B cell (primary cell): Measurements from ENCODE around the gene LAIR1. TPM values are rescaled to one million over a fixed set of nuclear protein-coding genes. Genes with fewer than 3 reads are reported as not detected.
A peak's percentile ranks its signal among the peaks of the same experiment; 100 is the strongest.

Experiments used
- ATAC-seq: fragments of 200-7000 bp; cut with Tn5 transposase; one replicate; pipeline ENCODE4 v1.10.0; 2021; ENCODE audit warnings: low read depth, mild to moderate bottlenecking, moderate number of reproducible peaks, moderate library complexity
- CTCF ChIA-PET: fragments of 350-600 bp; sonication (Branson Sonifier 250); formaldehyde crosslinking; loops from one replicate; lab custom pipeline; 2021; ENCODE audit warnings: antibody characterized with exemption, inconsistent platforms; lab: Charles Lee
- POLR2A ChIA-PET: fragments of 350-600 bp; sonication (Branson Sonifier 250); formaldehyde crosslinking; loops from one replicate; lab custom pipeline; 2021; ENCODE audit warnings: antibody characterized with exemption; lab: Charles Lee
- DNase-seq: peaks from one replicate; pipeline ENCODE4 v3.0.0; 2013
- H2AFZ ChIP-seq: 2 replicates; pipeline ENCODE4 v1.6.1; 2012; ENCODE audit warnings: mild to moderate bottlenecking, low read depth, low read length; ENCODE audit not compliant: insufficient read depth, poor library complexity, severe bottlenecking
- H3K27ac ChIP-seq, 2 donors: 1 replicate in 1 of 2; 2 replicates in 1 of 2; pipeline ENCODE4 v1.5.1; 2012 to 2013; ENCODE audit warnings: low read length in 2 of 2, mild to moderate bottlenecking in 2 of 2, moderate library complexity in 1 of 2
- H3K27me3 ChIP-seq, 4 experiments: fragments of 200-600 bp in 1 of 4; sonication (generic) in 1 of 4; replicated peaks in 1 of 4; 1 replicate in 2 of 4; 2 replicates in 2 of 4; pipeline versions ENCODE4 v1.6.1 to v1.7.0; 2013 to 2016; ENCODE audit warnings: low read length in 3 of 4, mild to moderate bottlenecking in 2 of 4, mixed read lengths in 1 of 4, moderate library complexity in 1 of 4; ENCODE audit not compliant: insufficient read depth in 4 of 4, control insufficient read depth in 3 of 4; ENCODE audit errors: control extremely low read depth in 1 of 4
- H3K36me3 ChIP-seq, 2 experiments: replicated peaks in 1 of 2; 1 replicate in 1 of 2; 2 replicates in 1 of 2; pipeline versions ENCODE4 v1.6.1 to v1.7.1; 2013; ENCODE audit warnings: low read length in 1 of 2; ENCODE audit not compliant: insufficient read depth in 2 of 2, control insufficient read depth in 1 of 2; ENCODE audit errors: control extremely low read depth in 1 of 2, extremely low read depth in 1 of 2
- H3K4me1 ChIP-seq, 2 donors: fragments of 200-600 bp in 1 of 2; sonication (generic) in 1 of 2; 1 replicate in 1 of 2; 2 replicates in 1 of 2; pipeline versions ENCODE4 v1.5.1 to v1.6.1; 2013 to 2017; ENCODE audit warnings: low read length in 2 of 2; ENCODE audit not compliant: control insufficient read depth in 2 of 2, insufficient read depth in 2 of 2
- H3K4me2 ChIP-seq: replicated peaks from 2 replicates; pipeline ENCODE3; 2012; ENCODE audit warnings: mild to moderate bottlenecking, low read depth, low read length; ENCODE audit not compliant: poor library complexity, severe bottlenecking
- H3K4me3 ChIP-seq, 5 experiments: fragments of 200-600 bp in 1 of 5; sonication (generic) in 1 of 5; 1 replicate in 3 of 5; 2 replicates in 2 of 5; pipeline versions ENCODE4 v1.5.1 to v1.7.0; 2011 to 2016; ENCODE audit warnings: low read length in 4 of 5, mild to moderate bottlenecking in 4 of 5, low read depth in 2 of 5, control low read depth in 1 of 5, moderate library complexity in 1 of 5; ENCODE audit not compliant: insufficient read depth in 1 of 5; ENCODE audit errors: control extremely low read depth in 1 of 5, extremely low read depth in 1 of 5
- H3K79me2 ChIP-seq: fragments of 200-600 bp; sonication (generic); one replicate; pipeline ENCODE4 v1.6.0; 2016; ENCODE audit warnings: low read length; ENCODE audit not compliant: control insufficient read depth, insufficient read depth
- H3K9ac ChIP-seq: fragments of 200-600 bp; sonication (generic); 2 replicates; pipeline ENCODE4 v1.6.1; 2017; ENCODE audit warnings: mild to moderate bottlenecking, low read length, moderate library complexity
- H3K9me3 ChIP-seq, 3 donors: one replicate each; pipeline versions ENCODE4 v1.6.1 to v1.7.1; 2013; ENCODE audit warnings: low read length in 2 of 3; ENCODE audit not compliant: control insufficient read depth in 2 of 3, insufficient read depth in 1 of 3; ENCODE audit errors: control extremely low read depth in 1 of 3
- H4K20me1 ChIP-seq: 2 replicates; pipeline ENCODE4 v1.6.0; 2012; ENCODE audit warnings: mild to moderate bottlenecking, low read length; ENCODE audit not compliant: insufficient read depth, control insufficient read depth, poor library complexity, severe bottlenecking
- H3K27ac Mint-ChIP-seq: one replicate; pipeline ENCODE4 v1.8.0; 2021; ENCODE audit warnings: mixed read lengths
- H3K27me3 Mint-ChIP-seq: one replicate; pipeline ENCODE4 v1.8.0; 2021; ENCODE audit warnings: mixed read lengths
- H3K4me1 Mint-ChIP-seq: one replicate; pipeline ENCODE4 v1.8.0; 2021; ENCODE audit warnings: mixed read lengths
- H3K4me3 Mint-ChIP-seq: one replicate; pipeline ENCODE4 v1.8.0; 2021; ENCODE audit warnings: mixed read lengths
- H3K9me3 Mint-ChIP-seq: one replicate; pipeline ENCODE4 v1.8.0; 2022; ENCODE audit warnings: mixed read lengths; ENCODE audit not compliant: insufficient read depth
- EZH2 ChIP-seq: IDR thresholded peaks from 2 replicates; pipeline ENCODE4 v1.6.1; 2012; ENCODE audit warnings: borderline replicate concordance, low read depth, mild to moderate bottlenecking, moderate library complexity, low read length; ENCODE audit not compliant: insufficient read depth, poor library complexity, severe bottlenecking
- WGBS: methylation state at CpG from one replicate; pipeline ENCODE4 v1.1.5; 2013; ENCODE audit warnings: missing lambda C conversion rate; ENCODE audit not compliant: insufficient coverage; 5-methylcytosine and 5-hydroxymethylcytosine counted together
- intact Hi-C: fragments of 100-400 bp; cut with micrococcal nuclease; formaldehyde crosslinking; loops from one replicate; pipeline ENCODE4 v1.10.0; 2022
- polyA plus RNA-seq: library from polyadenylated mRNA; depleted of rRNA; stranded (reverse); fragments of >200 nt; gene quantifications from 2 replicates; pipeline ENCODE4 v1.2.3, GENCODE V29; 2012
- total RNA-seq, 2 donors: library from RNA; stranded (reverse); fragments of 120-200 nt in 1 of 2; gene quantifications; 1 replicate in 1 of 2; 2 replicates in 1 of 2; pipeline versions ENCODE4 v1.2.3 to v1.2.4, GENCODE V29; 2013 to 2022
- TF ChIP-seq, protein P1 (sequence below): fragments of 200-600 bp; IDR thresholded peaks from one replicate; pipeline ENCODE4 v1.8.0; 2022; ENCODE audit warnings: antibody characterized with exemption, mild to moderate bottlenecking

Gene LAIR1
- total and polyA plus RNA-seq, 2 donors (not counting 1 experiment from before 2014, with no cell fraction given) = 41.5 to 173 TPM

DNA sequence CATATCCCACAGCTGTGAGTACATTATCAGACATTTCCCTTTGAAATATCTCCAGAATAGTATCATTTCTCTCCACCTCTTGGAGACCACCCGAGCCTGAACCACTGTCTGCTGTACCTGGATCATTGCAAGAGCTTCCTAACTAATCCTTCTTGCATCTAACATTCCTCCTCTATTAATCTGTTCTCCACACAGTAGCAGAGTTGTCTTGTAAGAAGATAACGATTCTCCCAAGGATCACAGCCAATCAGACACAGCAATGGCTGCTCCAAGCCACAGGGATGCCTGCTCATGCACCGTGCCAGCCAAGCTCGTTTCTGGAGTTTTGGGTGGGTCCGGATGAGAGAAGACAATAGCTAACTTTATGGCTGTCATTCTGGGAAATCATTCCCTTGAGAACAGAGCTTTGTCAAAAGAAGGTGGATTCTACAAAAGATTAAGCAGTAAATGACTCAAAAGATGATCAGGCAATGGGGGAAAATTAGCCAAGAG, 14.5 kb upstream of the LAIR1 start:
- H4K20me1 ChIP-seq = no peaks in the 10 kb centered on the region
- ChIA-PET CTCF (interaction anchor here (0.7 to 3.0 kb wide), 8 partner anchors 11 to 112 kb away, joined by 3 to 54 read pairs (median 4); no protein-coding TSS in a partner anchor), POLR2A (no interaction called here)
- H3K4me1 Mint-ChIP-seq = peaks cover 58% of the 10 kb centered on the region
- H3K4me3 Mint-ChIP-seq = peak overlapping the region; percentile 4
- H3K9ac ChIP-seq = no peak overlapping the region
- no peaks in the 10 kb centered on the region for H3K27me3 Mint-ChIP-seq
- no peaks in the 10 kb centered on the region for H3K27me3 ChIP-seq
- ATAC-seq = no peak
- no peak for DNase-seq
- H3K79me2 ChIP-seq = no peaks in the 10 kb centered on the region
- H3K9me3 Mint-ChIP-seq = peaks cover 6% of the 10 kb centered on the region
- peak overlapping the region; percentile 61 for H3K4me2 ChIP-seq
- no peaks in the 10 kb centered on the region for H3K36me3 ChIP-seq
- peaks cover 46 to 53% of the 10 kb centered on the region in 2 donors for H3K4me1 ChIP-seq
- H3K4me3 ChIP-seq = no peak overlapping the region
- H3K27ac ChIP-seq = no peak overlapping the region
- intact Hi-C loops = no loop called here
- no peak for TF ChIP-seq EZH2
- TF ChIP-seq, protein P1, sequence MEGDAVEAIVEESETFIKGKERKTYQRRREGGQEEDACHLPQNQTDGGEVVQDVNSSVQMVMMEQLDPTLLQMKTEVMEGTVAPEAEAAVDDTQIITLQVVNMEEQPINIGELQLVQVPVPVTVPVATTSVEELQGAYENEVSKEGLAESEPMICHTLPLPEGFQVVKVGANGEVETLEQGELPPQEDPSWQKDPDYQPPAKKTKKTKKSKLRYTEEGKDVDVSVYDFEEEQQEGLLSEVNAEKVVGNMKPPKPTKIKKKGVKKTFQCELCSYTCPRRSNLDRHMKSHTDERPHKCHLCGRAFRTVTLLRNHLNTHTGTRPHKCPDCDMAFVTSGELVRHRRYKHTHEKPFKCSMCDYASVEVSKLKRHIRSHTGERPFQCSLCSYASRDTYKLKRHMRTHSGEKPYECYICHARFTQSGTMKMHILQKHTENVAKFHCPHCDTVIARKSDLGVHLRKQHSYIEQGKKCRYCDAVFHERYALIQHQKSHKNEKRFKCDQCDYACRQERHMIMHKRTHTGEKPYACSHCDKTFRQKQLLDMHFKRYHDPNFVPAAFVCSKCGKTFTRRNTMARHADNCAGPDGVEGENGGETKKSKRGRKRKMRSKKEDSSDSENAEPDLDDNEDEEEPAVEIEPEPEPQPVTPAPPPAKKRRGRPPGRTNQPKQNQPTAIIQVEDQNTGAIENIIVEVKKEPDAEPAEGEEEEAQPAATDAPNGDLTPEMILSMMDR = no peak
- 83% methylated on average over 2 of the region's 5 CpGs for WGBS
- peaks cover 0 to 11% (median 0%) of the 10 kb centered on the region in 3 donors for H3K9me3 ChIP-seq
- peak overlapping the region; percentile 23 for H3K27ac Mint-ChIP-seq
- no peak overlapping the region for H2AFZ ChIP-seq

DNA sequence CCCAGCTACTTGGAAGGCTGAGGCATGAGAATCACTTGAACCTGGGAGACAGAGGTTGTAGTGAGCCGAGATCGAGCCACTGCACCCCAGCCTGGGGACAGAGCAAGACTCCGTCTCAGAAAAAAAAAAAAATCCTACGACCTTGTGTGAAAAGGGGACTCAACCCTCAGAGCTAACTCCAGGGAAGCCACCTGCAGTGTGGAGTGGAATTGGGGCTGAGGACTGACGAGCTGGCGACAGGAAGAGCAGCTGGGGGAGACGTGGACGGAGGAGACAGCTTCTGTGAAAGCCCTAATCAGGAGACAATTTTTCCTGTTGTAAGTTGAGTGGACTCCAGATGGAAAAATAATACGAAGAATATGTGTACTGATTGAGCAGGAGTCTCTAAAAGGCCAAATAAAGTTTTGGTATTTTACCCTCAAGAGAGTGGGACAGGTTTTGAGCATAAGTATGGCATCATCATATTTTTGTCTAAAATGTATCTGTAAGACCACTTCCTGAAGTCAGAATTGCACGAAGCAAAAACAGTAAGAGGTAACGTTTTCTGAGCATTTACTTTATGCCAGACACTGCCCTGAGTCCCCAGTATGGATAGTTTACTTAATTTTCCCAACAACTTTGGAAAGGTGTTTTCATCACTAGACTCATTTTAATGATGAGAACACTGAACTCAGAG, 12.0 kb upstream of the LAIR1 start:
- H3K79me2 ChIP-seq = no peaks in the 10 kb centered on the region
- Mint-ChIP-seq H3K27ac (peak overlapping the region; percentile 83), H3K9me3 (peaks cover 6% of the 10 kb centered on the region), H3K4me1 (peaks cover 75% of the 10 kb centered on the region), H3K27me3 (no peaks in the 10 kb centered on the region), H3K4me3 (peak overlapping the region; percentile 69)
- peak overlapping the region; percentile 56 for H2AFZ ChIP-seq
- POLR2A ChIA-PET = interaction anchor here (0.7 kb wide), 2 partner anchors 16 to 910 kb away, joined by 3 to 4 read pairs; no protein-coding TSS in a partner anchor
- H3K27me3 ChIP-seq = no peaks in the 10 kb centered on the region
- CTCF ChIA-PET = interaction anchor here (0.8 to 1.2 kb wide), 4 partner anchors 10 to 52 kb away, joined by 3 to 5 read pairs (median 4); no protein-coding TSS in a partner anchor
- intact Hi-C loops = no loop called here
- H3K4me2 ChIP-seq = peak overlapping the region; percentile 48
- H3K9ac ChIP-seq = no peak overlapping the region
- peaks cover 0 to 11% (median 0%) of the 10 kb centered on the region in 3 donors for H3K9me3 ChIP-seq
- 17% methylated on average over 9 of the region's 11 CpGs for WGBS
- ATAC-seq (no peak), DNase-seq (no peak)
- H3K27ac ChIP-seq = peak overlapping the region; percentile 18 to 56
- peaks cover 65 to 75% of the 10 kb centered on the region in 2 donors for H3K4me1 ChIP-seq
- no peaks in the 10 kb centered on the region for H4K20me1 ChIP-seq
- TF ChIP-seq, protein P1 = no peak
- TF ChIP-seq EZH2 = no peak
- H3K4me3 ChIP-seq = no peak overlapping the region
- no peaks in the 10 kb centered on the region for H3K36me3 ChIP-seq
